Cardiac fibroblast (primary cell): ENCODE measurements around the gene MAGOH.

Source experiments
- DNase-seq, 2 donors: peaks; one replicate each; pipeline versions ENCODE4 v3.0.0 to v3.0.0-alpha.2; 2010; ENCODE audit warnings: low read depth in 2 of 2
- H3K4me3 ChIP-seq, 2 donors: replicated peaks in 1 of 2; 1 replicate in 1 of 2; 2 replicates in 1 of 2; pipeline ENCODE4 v1.5.1; 2011; ENCODE audit warnings: low read depth in 2 of 2, low read length in 2 of 2, mild to moderate bottlenecking in 2 of 2, moderate library complexity in 1 of 2
- CTCF ChIP-seq: IDR thresholded peaks from one replicate; pipeline ENCODE4 v1.5.1; 2011; ENCODE audit warnings: low read depth, mild to moderate bottlenecking, low read length, inconsistent platforms

The MAGOH gene

GRCh38 chr1:53255031-53255430 lies 16.7 kb upstream of the MAGOH start:
- no peak for TF ChIP-seq CTCF
- no peak for DNase-seq
- H3K4me3 ChIP-seq, result no peak overlapping the region

DNA sequence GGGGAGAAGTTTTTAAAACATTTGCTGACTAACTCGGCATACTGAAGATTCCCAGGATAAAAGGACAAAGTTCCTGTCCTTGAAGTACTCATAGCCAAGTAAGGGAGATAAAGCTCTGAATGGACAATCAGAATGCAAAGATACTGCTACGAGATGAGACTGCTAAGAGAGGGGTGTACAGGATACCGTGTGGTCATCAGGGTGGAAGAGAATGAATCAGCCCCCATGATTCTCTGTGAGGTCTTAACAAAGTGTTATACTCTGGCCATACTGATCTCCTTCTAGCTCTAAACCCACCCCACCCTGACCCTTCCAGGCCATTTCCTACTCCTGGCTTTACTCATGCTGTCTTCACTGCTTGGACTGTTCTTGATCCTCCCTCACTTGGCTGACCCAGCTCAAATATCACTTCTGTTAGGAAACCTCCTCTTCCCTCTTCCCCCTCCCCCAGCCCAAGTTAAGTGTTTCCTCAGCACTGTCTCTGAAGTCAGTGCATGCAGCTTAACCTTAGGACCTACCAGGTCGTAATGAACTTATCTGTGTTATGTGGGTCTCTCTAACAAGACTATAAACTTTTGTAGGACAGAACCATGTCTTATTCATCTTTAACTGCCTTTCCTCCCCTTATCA lies 15.8 kb upstream of the MAGOH start:
- DNase-seq, result peak; percentile 25 to 73
- no peak for TF ChIP-seq CTCF
- no peak overlapping the region for H3K4me3 ChIP-seq

GRCh38 chr1:53250325-53250724 lies 12.0 kb upstream of the MAGOH start:
- no peak for TF ChIP-seq CTCF
- DNase-seq, result no peak
- no peak overlapping the region for H3K4me3 ChIP-seq

DNA sequence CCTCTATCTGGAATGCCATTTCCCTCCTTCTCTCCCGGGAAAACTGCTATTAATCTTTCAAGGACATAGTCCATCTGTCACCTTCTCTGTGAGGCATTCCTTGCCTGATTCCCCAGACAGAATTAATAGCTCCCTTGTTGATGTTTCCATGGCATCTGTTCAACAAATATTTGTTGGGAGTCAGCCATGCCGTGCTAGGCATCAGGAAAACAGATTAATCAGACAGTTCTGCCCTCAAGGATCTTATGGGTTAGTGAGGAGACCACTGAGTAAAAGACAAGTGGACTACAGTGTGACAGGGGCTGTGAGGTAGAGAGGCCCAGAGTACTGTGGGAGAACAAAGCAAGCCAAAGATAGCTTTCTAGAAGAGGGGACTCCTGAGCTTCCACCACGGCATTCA lies 11.4 kb upstream of the MAGOH start:
- H3K4me3 ChIP-seq, result no peak overlapping the region
- TF ChIP-seq CTCF, result no peak
- no peak for DNase-seq

- DNase-seq, result peak; percentile 10 to 61
- H3K4me3 ChIP-seq, result no peak overlapping the region
- no peak for TF ChIP-seq CTCF
Observed at GRCh38 chr1:53246261-53247134, 8.2 kb upstream of the MAGOH start.

- DNase-seq, result no peak
- no peak for TF ChIP-seq CTCF
- H3K4me3 ChIP-seq, result no peak overlapping the region
Observed at GRCh38 chr1:53244141-53244540, 5.8 kb upstream of the MAGOH start.
